Measurements from ENCODE around the gene LHX3. TPM values are rescaled to one million over a fixed set of nuclear protein-coding genes. Genes with fewer than 3 reads are reported as not detected.
"Not testable (repeated sequence)": the region's sequence is repeated elsewhere in the genome, so short reads cannot be mapped to it uniquely, and the experiment has no call there.

LHX3 gene
- total RNA-seq, 1 donor: not detected

DNA sequence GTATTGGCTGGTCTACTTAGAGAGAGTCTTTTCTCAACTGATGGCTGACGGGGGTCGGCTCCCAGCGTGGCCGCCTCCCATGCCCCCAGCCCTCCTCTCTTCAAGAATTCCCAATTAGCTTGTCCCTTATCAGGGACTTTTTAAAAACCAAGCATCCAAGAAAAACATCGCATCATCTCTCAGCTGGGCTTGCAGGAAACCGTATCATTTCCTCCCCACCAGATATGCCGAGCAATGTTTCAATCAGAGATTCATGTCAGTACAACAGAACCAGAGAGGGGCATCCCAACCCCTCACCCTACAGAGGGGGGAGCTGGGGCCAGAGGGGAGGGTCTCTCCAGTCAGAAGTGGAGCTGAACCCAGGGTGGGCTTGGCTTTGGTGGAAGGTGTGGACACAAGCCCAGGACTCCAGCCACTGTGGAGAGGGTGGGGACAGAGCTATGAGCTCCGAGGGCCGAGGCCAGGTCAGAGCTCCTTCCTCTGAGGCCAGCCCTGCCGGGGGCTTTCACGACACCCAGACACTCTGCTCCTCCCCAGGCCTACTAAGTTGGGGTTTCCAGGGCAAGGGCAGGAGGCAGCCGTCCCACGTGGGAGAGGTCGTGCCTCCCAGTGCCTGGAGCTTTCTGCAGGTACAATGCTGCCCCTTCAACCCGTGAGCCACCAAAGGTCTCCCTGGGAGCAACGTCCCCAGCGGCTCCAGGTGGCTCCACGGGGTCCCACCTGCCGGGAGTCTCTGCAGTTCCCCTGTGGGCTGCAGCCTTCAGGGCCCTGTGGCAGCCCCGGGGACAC, 47.3 kb downstream of the LHX3 start:
- Histone ChIP-seq H3K27me3 (ENCODE audit: insufficient read depth, low read length) (no peaks in the 10 kb centered on the region), H3K4me3 (ENCODE audit: low read length) (no peak overlapping the region), H3K9me3 (ENCODE audit: low read depth, low read length) (no peaks in the 10 kb centered on the region), H3K4me1 (ENCODE audit: insufficient read depth, low read length) (no peaks in the 10 kb centered on the region)

DNA sequence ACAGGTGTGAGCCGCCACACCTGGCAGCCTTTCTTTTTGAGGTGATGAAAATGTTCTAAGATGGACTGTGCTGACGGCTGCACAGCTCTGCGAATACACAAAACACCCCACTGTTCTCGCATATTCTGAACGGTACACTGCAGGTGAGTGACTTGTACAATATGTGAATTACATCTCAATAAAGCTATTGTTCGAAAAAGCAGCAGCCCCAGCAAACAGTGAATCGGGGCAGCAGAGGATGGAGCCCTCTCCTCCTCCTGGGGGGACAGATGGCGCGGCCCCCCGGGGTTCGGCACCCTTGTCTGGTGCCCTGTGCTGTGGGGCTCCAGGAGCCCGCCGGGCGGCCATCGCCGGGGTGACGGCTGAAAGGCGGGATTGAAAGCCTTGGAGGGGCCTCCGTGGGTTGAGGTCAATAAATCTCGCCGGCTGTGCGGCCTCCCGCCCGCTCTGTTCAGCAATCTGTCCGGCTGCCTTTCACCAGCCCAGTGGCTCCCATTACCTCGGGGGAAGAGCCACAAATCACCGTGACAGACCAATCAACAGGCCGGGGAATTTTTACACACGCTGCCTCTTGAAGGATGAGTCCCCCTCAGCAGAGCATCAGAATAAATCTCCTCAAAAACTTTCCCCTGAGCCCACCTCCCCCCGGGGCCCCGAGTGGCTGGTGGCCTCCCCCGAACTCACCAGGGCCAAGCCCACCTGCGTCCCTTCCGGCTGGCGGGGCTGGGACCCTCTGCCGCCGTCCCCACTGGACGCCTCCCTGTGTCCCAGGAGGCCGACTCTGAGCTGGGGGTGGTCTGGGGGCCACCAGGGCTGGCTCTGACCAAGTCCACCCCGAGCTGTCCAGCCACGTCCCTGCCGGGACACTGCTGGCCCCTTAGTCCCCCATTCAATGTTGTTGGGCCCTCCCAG, 48.5 kb downstream of the LHX3 start:
- no peaks in the 10 kb centered on the region for H3K4me1 ChIP-seq (ENCODE audit: insufficient read depth, low read length)
- no peaks in the 10 kb centered on the region for H3K27me3 ChIP-seq (ENCODE audit: insufficient read depth, low read length)
- H3K4me3 ChIP-seq (ENCODE audit: low read length): no peak overlapping the region
- H3K9me3 ChIP-seq (ENCODE audit: low read depth, low read length): no peaks in the 10 kb centered on the region

DNA sequence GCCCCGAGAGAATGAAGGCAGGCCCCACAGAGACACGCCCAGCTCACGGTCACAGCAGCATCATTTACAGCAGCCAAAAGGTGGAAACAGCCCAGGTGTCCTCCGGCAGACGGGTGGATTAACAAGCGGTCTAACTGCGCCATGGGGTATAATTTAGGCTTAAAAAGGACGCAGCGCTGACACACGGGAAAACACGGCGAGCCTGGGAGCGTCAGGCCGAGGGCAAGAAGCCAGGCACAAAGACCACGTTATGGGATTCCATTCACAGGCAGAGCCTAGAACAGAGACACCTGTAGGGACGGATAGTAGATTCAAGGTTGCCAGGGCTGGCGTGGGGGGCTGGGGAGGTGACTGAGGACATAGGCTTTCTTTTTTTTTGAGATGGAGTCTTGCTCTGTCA, 49.4 kb downstream of the LHX3 start:
- Histone ChIP-seq H3K27me3 (ENCODE audit: insufficient read depth, low read length) (no peaks in the 10 kb centered on the region), H3K4me3 (ENCODE audit: low read length) (no peak overlapping the region), H3K4me1 (ENCODE audit: insufficient read depth, low read length) (no peaks in the 10 kb centered on the region), H3K9me3 (ENCODE audit: low read depth, low read length) (no peaks in the 10 kb centered on the region)

DNA sequence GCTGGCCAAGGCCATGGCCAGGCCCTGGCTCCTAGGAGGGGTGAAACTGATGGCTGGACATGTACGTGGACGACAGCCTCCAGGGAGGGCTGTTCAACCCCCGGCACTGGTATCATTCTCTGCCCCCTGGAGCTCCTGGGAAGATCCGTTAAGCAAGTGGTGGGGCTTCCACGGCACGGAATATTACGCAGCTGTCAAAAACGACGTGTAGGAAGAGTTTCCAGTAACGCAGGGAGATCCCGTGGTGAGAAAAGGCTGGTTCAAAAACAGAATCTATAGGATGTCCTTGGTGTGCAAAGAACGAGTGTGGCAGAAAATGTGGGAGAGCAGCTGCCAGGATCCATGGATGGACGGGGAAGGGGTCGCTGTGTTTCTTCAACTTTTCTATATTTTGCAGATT, 50.0 kb downstream of the LHX3 start:
- no peaks in the 10 kb centered on the region for H3K9me3 ChIP-seq (ENCODE audit: low read depth, low read length)
- no peaks in the 10 kb centered on the region for H3K27me3 ChIP-seq (ENCODE audit: insufficient read depth, low read length)
- H3K4me3 ChIP-seq (ENCODE audit: low read length): no peak overlapping the region
- H3K4me1 ChIP-seq (ENCODE audit: insufficient read depth, low read length): no peaks in the 10 kb centered on the region

DNA sequence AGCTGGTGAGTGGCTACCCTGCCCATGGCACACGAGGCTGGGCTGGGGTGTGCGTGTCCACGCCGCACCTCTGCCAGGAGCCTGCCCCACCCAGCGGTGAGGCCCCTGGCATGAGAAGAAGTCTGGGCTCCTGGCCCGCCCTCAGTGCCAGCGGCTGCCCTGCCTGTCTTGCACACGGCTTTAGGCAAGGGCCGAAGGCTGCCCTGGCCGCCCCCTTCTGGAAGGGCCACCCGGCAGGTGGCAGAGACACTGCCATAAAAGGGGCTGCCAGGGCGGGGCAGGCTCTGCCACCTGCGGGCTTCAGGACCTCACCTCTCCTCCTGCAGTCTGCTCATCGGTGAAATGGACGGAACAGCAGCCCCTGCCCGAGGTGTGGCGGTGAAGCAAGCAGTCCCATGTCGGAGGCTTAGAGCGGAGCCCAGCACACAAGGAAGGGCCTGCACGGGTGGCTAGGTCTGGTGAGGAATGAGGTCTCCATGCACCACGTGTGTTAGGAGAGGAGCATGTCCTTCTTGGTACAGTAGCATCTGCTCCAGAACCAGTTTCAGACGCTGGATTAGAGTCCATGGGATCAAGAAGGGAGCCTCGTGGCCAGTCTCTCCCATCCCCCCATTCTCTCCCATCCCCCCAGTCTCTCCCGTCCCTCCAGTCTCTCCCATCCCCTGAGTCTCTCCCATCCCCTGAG, 51.4 kb downstream of the LHX3 start:
- no peak overlapping the region for H3K4me3 ChIP-seq (ENCODE audit: low read length)
- H3K4me1 ChIP-seq (ENCODE audit: insufficient read depth, low read length): no peaks in the 10 kb centered on the region
- H3K9me3 ChIP-seq (ENCODE audit: low read depth, low read length): no peaks in the 10 kb centered on the region

DNA sequence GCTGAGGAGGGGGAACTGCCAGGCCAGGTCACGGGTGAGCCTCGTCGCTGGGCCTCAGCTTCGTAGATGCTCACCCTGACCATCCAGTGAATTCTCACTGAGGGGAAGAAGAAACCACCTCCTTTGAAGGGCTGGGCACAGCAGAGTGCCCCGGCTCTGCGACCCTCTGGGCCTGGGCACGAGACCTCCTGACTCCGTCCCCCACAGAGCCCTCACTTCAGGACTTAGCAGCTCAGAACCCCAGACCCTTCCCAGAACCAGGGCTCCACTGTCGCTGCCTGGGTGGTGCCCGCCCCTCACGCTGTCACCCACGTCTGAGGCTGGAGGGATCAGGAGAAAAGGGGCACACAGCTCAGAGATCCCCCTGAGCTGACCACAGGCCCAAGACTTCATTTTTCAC, 52.0 kb downstream of the LHX3 start:
- no peaks in the 10 kb centered on the region for H3K27me3 ChIP-seq (ENCODE audit: insufficient read depth, low read length)
- H3K4me3 ChIP-seq (ENCODE audit: low read length): no peak overlapping the region
- no peaks in the 10 kb centered on the region for H3K4me1 ChIP-seq (ENCODE audit: insufficient read depth, low read length)
- H3K9me3 ChIP-seq (ENCODE audit: low read depth, low read length): no peaks in the 10 kb centered on the region

More for the DNA sequence above, 51.4 kb downstream of the LHX3 start:
- H3K27me3 ChIP-seq (ENCODE audit: insufficient read depth, low read length): no peaks in the 10 kb centered on the region

DNA sequence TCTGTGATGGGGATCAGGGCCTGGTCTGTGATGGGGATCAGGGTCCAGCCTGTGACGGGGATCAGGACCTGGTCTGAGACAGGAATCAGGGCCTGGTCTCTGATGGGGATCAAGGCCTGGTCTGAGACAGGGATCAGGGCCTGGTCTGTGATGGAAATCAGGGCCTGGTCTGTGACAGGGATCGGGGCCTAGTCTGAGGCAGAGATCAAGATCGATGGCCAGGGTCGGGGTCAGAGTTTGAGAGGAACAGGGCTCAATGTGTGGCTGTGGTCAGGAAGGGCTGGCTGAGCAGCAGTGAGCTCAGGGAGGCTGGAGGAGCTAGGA, 52.4 kb downstream of the LHX3 start:
- no peaks in the 10 kb centered on the region for H3K27me3 ChIP-seq (ENCODE audit: insufficient read depth, low read length)
- H3K9me3 ChIP-seq (ENCODE audit: low read depth, low read length): no peaks in the 10 kb centered on the region
- no peak overlapping the region for H3K4me3 ChIP-seq (ENCODE audit: low read length)
- H3K4me1 ChIP-seq (ENCODE audit: insufficient read depth, low read length): no peaks in the 10 kb centered on the region

DNA sequence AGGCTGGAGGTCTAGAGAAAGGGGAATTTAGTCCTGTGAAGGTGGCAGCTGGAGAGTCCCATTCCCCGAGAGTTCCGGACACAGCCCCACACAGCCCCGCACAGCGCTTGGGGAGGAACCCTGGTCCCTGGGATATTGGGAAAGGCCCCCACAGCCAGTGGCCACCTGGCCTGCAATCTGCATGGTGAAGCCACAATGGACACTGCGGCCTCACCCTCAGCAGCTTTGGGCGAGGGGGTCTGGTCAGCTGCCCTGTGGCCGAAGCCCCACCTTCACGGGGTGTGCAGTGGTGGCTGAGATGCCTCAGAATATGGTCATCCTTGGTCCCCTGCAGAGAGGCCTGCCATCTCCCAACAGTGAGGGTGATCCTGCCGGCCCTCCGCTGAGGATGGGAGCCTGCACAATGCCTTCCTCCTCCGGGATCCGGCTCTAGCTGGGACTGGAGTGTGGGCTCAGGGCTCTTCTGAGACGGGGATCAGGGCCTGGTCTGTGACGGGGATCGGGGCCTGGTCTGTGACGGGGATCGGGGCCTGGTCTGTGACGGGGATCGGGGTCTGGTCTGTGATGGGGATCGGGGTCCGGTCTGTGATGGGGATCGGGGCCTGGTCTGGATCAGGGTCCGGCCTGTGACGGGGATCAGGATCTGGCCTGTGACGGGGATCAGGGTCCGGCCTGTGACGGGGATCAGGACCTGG, 52.9 kb downstream of the LHX3 start:
- Histone ChIP-seq H3K27me3 (ENCODE audit: insufficient read depth, low read length) (no peaks in the 10 kb centered on the region), H3K4me3 (ENCODE audit: low read length) (no peak overlapping the region), H3K9me3 (ENCODE audit: low read depth, low read length) (no peaks in the 10 kb centered on the region), H3K4me1 (ENCODE audit: insufficient read depth, low read length) (no peaks in the 10 kb centered on the region)

DNA sequence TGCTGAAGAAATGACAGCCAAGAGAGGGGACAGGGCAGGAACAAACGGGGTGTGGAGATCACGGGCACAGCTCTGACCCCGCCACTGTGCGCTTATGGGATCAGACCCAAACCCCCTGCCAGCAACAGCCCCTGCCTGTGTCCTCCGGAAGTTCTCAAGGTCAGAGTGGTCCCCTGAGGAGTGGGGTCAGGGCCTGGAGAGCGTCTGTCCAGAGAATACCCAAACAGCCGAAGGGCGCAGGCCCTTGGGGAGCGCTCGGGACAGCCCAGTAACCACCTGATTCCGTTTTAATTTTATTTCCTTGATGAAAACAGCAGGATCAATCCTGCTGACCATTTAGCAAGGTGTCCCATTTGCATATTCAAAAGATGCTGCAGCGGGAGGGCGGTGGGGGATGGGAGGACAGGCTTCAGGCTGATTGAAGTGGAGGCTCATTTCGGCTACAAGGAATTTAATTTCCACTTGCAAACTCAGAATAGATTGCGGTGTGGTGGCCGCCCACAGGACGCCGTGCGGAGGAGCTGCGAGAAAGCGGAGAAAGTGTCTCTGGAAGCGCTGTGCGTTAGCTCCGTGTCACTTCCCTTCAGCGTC, 53.6 kb downstream of the LHX3 start:
- Histone ChIP-seq H3K4me3 (ENCODE audit: low read length) (no peak overlapping the region), H3K4me1 (ENCODE audit: insufficient read depth, low read length) (no peaks in the 10 kb centered on the region), H3K27me3 (ENCODE audit: insufficient read depth, low read length) (no peaks in the 10 kb centered on the region), H3K9me3 (ENCODE audit: low read depth, low read length) (no peaks in the 10 kb centered on the region)

DNA sequence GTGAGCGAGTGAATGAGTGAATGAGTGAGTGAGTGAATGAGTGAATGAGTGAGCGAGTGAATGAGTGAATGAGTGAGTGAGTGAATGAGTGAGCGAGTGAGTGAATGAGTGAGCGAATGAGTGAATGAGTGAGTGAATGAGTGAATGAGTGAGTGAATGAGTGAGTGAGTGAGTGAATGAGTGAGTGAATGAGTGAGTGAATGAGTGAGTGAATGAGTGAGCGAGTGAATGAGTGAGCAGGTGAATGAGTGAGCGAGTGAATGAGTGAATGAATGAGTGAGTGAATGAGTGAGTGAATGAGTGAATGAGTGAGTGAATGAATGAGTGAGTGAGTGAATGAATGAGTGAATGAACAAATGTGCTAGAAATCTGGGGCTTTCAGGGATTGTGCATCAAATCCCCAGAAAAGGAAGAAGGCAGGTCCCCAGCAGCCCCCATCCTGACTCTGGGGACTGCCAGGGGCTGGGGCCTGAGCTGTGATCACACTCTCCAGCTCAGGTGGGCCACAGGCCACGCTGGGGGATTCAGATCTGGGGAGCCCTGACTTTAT, 54.2 kb downstream of the LHX3 start:
- H3K4me3 ChIP-seq (ENCODE audit: low read length); H3K27me3 ChIP-seq (ENCODE audit: insufficient read depth, low read length); H3K9me3 ChIP-seq (ENCODE audit: low read depth, low read length); H3K4me1 ChIP-seq (ENCODE audit: insufficient read depth, low read length): not testable (repeated sequence)

DNA sequence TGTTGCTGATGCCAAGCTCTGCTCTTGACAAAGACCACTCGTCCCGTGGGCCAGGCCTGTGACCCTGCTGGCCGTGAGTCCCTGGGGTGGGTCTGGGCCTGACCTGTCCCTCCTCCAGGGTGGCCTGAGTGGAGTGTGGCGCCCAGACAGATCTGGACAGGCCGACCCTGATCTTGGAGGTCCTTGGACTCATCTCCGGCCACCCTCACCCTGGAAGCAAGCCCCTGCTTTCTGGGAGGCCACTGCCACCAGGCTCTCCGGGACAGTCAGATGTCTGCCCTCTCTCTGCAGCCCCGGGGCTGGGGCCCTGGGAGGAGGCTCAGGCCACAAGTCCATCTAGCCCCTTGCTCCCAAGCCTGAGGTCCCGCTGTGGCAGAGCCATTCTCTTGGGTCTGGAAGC, 55.1 kb downstream of the LHX3 start:
- Histone ChIP-seq H3K9me3 (ENCODE audit: low read depth, low read length) (no peaks in the 10 kb centered on the region), H3K4me1 (ENCODE audit: insufficient read depth, low read length) (no peaks in the 10 kb centered on the region), H3K4me3 (ENCODE audit: low read length) (no peak overlapping the region)

DNA sequence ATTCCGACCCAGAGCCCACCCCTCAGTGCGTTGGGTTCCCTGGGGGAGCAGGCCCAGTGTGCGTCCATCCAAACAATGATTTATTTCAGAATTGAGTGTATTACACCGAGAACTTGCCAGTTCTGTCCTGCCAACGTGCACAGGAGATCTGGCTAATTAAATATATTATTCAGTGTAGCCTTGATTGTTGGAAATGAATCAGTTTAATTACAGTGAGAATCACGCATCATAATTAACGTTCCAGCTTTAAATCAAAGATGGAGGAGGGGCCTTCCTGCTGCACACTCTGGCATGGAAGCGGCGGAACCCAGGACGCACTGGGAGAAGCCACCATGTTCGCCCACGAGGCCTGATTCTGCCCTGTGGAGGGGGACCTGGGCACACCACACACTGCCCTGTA, 55.6 kb downstream of the LHX3 start:
- no peaks in the 10 kb centered on the region for H3K27me3 ChIP-seq (ENCODE audit: insufficient read depth, low read length)
- no peaks in the 10 kb centered on the region for H3K4me1 ChIP-seq (ENCODE audit: insufficient read depth, low read length)
- no peak overlapping the region for H3K4me3 ChIP-seq (ENCODE audit: low read length)
- no peaks in the 10 kb centered on the region for H3K9me3 ChIP-seq (ENCODE audit: low read depth, low read length)

More for the DNA sequence above, 55.1 kb downstream of the LHX3 start:
- H3K27me3 ChIP-seq (ENCODE audit: insufficient read depth, low read length): no peaks in the 10 kb centered on the region

DNA sequence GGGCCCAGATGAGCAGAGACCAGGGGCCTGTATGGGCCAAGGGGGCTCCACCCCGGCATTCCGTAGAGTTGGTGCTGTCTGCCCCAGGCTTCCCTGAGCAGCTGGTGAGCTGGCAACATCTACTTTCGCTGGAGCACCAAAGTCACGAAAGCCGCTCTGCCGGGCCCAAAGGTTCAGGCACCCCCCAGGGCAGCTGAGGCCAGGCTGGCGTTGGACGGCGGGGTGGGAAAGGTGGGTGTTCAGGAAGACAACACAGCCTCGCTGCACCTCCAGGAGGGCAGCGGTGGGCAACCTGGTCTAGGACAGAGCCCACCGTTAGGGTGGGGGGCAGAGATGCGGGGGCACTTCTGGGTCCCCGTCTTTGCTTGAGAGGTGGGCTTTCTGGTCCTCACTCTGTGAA, 56.2 kb downstream of the LHX3 start:
- H3K9me3 ChIP-seq (ENCODE audit: low read depth, low read length): no peaks in the 10 kb centered on the region
- H3K4me1 ChIP-seq (ENCODE audit: insufficient read depth, low read length): no peaks in the 10 kb centered on the region
- H3K27me3 ChIP-seq (ENCODE audit: insufficient read depth, low read length): no peaks in the 10 kb centered on the region

DNA sequence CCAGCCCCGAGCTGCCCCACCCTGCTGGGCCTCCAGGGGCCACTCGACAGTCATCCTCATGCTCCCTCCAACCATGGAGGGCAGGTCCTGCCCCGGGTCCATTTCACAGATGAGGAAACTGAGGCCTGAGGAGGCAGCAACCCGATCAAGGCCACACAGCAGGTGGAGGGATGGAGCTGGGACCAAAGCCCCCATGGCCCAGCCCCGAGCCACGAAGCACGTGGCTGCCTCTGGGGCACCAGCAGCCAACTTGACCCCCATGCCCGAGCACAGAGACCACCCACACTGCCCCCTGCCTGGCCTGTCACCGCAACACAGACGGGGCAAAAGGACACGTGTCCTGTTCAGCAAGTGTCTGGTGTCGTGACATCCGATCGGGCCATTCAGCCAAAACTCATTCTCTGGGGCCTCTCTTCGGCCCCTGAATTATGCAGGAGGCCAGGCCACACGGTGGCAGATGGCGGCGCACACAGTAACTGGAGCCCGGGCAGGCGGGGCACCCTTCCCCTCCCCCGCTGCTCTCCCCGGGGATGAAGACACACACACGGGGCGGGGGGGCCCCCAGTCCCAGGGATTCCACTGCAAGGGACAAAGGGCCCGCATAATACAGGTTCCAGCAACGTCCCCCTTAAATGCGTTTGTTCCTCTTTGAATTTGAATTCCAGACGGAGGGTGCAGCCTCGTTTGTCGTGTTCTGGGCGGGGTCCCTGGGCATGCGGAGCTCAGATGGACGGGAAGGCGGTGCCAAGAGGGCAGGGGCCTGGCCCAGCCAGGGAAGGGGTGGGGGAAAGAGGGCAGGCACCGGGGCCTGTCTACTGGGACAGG, 56.8 kb downstream of the LHX3 start:
- no peaks in the 10 kb centered on the region for H3K4me1 ChIP-seq (ENCODE audit: insufficient read depth, low read length)
- H3K27me3 ChIP-seq (ENCODE audit: insufficient read depth, low read length): no peaks in the 10 kb centered on the region
- H3K9me3 ChIP-seq (ENCODE audit: low read depth, low read length): no peaks in the 10 kb centered on the region
- H3K4me3 ChIP-seq (ENCODE audit: low read length): no peak overlapping the region

More for the DNA sequence above, 56.2 kb downstream of the LHX3 start:
- H3K4me3 ChIP-seq (ENCODE audit: low read length): no peak overlapping the region
